HG03097 (cell line): Measurements from ENCODE around the gene ZDHHC24.

Experiments
- ATAC-seq: cut with Tn5 transposase; IDR thresholded peaks from one replicate; pipeline ENCODE4 v1.9.1; 2021; ENCODE audit not compliant: unreplicated experiment, low FRiP score

The ZDHHC24 gene

DNA sequence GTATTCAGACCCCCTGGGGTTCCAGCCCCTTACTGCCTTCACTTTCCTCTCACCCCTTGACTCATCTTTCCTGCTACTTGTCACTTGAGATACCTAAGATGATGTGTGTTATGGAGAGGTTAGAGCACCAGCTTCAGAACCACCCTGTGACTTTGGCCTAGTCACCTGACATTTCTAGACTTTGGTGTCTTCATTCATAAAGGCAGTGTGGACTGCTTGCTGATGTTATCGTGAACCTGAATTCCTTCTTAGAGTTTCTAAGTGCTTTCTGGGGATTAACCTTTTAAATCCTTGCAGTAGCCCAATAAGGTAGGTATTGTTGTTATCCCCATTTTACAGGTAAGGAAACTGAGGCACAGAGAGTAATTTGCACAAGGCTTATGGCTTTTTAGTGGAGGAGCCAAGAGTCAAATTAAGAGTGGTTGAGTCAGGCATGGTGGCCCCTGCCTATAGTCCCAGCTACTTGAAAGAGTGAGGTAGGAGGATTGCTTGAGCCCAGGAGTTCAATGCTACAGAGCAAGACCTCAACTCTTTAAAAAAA, 40.5 kb downstream of the ZDHHC24 start:
- ATAC-seq: no peak

DNA sequence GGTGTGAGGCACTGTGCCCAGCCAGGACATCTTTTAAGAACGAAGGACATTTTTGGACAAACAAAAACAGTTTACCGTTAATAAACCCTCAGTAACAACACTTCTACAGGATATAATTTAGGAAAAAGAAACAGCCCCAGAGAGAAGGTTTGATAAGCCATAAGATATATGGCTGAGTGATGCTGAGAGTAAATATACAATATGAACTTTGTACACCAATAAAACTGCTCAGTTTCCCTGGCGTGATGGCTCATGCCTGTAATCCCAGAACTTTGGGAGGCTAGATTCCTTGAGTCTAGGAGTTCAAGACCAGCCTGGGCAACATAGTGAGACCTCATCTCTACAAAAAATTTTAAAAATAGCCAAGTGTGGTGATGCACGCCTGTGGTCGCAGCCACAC, 47.3 kb downstream of the ZDHHC24 start:
- no peak for ATAC-seq

DNA sequence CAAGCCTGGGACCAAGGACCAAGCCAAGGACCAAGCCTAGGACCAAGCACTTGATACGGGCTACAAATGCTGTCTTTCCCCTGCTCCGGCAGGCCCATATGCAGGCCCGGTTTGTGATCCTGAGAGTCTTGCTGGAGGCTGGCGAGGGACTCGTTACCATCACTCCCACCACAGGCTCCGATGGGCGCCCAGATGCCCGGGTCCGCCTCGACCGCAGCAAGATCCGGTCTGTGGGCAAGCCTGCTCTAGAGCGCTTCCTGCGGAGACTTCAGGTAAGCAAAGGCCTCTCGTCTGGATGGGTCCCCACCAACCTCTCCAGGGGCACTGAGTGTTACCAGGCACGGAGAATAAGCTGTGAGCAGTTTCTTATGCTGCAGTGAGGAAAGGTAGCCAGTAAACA, 48.6 kb downstream of the ZDHHC24 start:
- no peak for ATAC-seq

DNA sequence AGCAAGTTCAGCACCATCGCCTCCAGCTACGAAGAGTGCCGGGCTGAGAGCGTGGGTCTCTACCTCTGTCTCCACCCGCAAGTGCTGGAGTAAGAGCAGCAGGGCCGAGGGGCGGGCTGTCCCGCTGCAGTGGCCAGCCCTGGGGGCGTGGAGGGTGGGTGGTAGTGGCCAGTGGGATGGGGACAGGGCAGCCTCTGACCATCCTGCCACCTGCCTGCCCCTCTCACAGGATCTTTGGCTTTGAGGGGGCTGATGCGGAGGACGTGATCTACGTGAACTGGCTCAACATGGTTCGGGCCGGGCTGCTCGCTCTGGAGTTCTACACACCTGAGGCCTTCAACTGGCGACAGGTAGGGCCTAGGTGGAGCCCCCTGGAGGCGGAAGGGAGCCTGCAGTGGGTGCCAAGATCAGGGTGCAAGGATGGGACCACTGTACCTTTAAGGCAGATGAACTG, 50.4 kb downstream of the ZDHHC24 start:
- ATAC-seq: no peak

DNA sequence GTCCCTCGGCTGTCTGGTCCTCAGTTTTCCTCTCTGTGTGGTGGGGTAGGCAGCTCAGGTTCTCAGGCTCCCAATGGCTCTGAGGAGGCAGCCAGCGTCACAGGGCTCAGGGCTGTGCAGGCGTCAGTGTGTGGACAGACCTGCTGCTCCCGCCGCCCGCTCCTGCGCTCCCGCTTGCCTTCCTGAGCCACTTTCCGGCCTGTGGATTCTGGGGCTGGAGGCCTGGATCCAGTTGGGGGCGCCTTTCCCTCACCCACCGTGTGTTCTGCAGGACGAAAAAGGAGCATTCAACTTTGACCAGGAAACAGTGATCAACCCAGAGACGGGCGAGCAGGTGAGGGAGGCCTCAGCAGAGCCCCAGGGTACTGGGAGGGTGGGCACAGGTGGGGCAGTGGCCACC, 50.9 kb downstream of the ZDHHC24 start:
- ATAC-seq: no peak

DNA sequence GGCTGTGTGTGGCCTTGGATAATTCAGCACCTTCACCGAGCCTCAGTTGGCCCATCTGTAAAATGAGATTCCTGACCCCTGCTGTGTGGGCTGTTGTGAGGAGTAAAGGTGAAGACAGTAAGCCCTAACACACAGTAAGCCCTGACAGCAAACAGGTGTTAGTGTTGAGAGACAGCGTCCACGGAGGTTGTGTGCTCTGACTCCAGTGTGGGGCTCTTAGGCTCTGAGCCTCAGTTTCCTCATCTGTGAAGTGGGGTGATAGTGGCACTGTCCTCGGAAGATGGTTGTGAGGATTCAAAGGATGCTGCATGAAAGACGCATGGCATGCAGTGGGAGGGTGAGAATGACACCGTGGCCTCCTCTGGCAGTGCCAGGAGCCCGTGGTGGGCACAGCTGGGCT, 51.4 kb downstream of the ZDHHC24 start:
- ATAC-seq: no peak

DNA sequence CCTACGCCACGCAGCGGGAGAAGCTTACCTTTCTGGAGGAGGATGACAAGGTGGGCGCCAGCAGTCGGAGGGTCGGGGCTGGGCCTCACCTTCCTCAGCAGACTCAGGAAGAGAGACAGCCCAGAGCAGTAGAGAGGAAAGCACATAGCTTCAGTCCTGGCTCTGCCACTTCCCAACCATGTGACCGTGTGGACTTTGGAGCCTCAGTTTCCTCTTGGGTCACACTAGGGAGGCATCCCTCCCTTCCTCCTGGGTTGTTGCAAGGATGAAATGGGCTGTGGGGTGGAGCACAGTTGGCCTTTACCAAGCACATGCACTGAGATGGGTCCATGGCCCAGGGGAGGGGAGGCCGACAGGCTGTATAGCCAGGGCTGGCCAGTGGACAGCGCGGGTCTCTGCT, 52.7 kb downstream of the ZDHHC24 start:
- no peak for ATAC-seq

DNA sequence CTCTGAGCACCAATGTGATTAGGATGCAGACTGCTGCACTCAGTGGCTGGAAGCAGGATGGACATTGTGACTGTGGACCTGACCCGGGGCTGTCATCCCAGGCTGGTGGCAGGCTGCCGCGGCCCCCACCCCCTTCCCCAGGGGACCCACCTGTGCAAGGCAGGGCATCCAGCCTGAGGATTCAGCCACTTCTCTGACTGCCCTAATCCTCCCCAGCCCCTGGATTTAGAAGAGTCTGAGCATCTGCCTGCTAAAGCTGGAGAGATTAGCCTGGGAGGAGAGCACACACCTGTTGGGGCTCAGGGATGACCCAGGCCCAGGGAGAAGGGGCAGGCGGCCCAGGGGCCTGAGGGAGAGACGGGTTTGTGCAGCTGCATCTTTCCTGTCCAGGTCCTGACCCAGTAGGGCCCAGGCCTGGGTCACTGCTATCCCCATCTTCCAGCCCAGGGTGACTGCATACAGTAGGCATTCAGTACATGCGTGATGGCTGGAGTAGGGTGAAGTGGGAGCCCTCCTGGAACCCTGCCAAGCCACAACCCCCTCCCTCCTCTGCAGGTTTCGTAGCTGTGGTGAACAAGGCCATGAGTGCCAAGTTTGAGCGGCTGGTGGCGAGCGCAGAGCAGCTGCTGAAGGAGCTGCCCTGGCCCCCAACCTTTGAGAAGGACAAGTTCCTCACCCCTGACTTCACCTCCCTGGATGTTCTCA, 53.5 kb downstream of the ZDHHC24 start:
- no peak for ATAC-seq

DNA sequence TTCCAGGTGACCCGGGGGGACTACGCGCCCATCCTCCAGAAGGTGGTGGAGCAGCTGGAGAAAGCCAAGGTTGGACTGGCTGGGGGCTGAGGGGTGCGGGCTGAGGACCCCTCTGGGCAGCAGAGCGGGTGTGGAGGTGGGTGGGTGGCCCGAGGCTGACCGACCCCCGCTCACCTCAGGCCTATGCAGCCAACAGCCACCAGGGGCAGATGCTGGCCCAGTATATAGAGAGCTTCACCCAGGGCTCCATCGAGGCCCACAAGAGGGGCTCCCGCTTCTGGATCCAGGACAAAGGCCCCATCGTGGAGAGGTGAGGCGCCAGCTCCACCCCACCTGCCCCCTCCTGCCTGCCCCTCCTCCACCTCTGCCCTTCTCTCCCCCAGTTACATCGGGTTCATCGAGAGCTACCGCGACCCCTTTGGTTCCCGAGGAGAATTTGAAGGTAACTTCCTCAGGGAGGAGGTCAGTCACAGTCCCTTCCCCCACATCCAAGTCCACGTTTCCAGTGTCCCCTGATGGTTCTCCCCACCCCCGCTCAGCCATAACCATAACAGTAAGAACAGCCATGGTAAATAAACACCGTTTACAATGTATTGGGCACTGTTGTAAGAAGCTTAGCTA, 54.4 kb downstream of the ZDHHC24 start:
- no peak for ATAC-seq

DNA sequence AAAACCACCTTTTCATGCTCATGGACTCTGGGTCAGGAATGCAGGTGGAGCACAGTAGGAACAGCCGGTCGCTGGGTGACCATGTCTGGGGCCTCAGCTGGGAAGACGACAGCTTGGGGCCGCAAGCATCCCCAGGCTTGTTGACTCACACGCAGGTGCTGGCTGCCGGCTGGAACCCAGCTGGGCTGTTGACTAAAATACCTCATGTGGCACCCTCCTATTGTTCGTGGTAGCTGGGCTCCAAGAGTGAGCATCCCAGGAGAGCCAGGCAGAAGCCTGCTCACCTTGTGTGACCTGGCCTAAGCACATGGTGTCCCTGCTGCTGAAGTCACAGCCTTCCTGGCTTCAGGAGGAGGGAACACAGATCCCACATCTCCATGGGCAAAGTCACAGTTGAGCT, 56.2 kb downstream of the ZDHHC24 start:
- ATAC-seq: no peak

DNA sequence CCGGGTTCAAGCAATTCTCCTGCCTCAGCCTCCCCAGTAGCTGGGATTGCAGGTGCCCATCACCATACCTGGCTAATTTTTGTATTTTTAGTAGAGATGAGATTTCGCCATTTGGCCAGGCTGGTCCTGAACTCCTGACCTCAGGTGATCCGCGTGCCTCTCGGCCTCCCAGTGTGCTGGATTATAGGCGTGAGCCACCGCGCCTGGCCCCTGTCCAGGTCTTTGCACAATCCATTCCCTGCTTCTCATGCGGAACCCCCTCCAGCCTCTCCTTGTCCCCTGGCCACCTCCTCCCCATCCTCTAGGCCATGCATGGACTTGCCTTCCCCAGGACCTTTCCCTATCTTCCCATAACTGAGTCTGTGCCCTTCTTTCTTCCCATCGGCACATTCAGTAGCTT, 56.9 kb downstream of the ZDHHC24 start:
- no peak for ATAC-seq

DNA sequence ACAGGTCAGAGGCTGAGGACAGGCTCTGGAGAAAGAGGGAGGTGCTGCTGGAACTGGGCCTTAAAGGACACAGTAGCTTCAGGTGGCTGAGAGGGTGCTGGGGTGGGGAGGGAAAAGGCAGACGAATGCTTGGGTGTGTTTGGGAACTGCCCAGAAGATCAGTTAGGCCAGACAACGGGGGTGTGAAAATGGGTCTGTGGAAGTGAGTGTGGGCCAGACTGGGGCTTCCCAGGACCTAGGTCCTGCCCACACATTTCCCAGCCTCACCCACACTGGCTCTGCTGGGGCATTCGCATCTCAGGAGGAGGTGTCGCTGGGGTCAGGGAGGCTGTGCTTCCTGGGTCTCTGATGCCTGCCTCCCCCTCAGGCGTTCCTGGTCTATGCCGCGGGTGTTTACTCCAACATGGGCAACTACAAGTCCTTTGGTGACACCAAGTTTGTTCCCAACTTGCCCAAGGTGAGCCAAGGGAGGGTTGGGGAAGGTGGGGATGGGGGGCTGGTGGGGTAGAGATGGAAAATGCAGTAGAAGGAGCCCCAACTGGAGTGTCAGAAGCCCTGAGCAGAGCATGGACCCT, 61.0 kb downstream of the ZDHHC24 start:
- no peak for ATAC-seq

DNA sequence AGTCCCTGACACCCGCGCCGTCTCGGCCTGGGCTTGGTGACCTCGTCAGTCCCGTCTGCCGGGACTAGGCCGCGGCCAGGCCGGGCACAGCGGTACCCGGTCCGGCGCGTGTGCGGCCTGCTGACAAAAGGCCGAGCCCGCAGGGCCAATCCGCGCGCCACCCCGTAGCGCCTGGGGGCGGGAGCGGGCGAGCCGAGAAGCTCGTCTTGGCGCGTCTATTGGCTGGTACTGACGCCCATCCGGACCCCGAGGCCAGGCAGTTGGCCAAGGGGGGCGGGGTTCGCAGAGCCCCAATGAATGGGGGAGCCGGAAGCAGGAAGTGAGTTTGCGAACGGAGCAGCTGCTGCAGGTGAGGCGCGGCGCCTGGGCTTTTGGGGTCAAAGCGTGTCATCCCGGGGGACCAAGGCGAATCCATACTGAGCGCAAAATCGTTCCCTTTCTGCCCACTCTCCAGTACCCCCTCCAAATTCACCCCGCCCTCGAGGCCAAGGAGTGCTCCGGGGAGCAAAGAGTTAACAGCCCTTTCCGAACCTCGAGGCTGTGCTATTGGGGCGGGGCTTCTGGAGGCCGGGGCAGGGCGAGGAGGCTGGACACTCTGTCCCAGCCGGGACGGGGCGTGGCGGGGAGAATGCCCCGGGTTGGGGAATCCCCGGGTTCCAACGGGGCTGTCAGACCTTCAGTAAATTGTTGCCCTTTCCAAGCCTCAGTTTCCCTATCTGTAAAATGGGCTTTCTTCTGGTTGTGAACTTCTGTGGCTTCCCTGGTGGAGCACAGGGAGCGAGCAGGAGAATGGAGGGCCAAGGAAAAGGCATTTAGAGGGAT, 65.5 kb downstream of the ZDHHC24 start, which contains the start of gene DPP3:
Gene DPP3 (plus strand): TSS at position 318 of the 822 bp plus-strand sequence. CDS start 1,767 bp downstream, outside the sequence.
- ATAC-seq: peak; percentile 79

DNA sequence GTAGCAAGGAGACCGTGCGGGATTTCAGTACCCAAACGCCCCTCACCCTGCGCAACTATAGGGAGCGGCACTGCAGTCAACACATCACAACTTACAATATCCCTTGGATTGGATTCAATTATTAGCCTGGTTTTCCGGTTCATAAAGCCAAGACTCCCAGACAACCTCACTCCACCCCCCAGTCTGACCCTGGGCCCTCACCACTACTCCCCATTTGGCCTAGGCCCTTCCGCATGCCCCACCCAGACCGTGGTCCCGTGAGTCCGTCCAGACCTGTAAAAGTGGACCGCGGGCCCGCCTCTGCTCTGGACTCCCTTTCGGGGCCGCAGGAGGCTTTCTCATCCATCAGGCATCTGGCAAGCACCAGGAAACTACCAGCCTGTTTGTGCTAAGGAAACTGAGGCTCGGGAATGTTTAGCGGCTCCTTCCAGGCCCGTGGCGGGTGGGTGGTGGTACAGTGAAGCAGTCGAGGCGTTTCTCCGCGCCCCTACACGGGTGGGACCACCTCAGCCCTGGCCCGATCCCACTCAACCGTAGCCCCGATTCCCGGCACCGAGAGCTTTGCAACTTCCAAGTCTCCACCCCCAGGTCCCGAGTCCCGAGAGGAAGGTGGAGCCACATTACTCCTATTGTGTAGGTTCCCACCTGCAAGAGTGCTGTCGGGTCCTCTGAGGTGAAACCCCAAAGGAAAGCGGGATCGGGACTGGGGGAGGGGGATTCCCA, 66.3 kb downstream of the ZDHHC24 start:
- ATAC-seq: peak; percentile 9

DNA sequence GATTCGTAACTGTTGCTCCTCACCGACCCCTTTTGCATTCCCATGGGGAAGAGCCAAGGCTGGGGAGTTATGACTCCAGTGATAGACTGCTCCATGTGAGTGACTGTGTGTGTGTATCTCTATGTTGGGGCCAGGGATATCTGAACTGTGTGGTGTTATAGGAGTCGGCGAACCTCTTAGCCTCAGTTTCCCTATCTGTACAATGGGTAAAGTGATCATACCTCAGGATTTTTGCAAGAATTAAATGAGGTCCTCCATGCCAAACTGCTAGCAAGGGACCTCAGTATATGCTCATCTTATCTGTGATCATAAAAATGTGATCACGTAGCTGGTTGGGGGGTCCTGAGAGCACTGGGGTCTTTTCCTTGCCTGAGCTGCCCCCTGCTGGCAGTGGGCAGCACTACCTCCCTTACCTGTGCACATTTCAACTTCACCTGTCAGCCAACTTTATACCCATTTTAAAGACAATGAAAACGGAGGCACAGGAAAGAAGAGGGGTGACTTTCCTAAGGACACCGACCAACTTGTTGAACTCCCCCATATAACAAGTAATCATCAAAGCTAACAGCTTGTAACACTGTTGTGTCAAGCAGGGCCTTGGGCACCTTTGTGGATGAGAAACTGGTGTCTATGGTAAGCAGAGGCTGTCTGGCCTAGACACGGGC, 67.0 kb downstream of the ZDHHC24 start:
- ATAC-seq: no peak

DNA sequence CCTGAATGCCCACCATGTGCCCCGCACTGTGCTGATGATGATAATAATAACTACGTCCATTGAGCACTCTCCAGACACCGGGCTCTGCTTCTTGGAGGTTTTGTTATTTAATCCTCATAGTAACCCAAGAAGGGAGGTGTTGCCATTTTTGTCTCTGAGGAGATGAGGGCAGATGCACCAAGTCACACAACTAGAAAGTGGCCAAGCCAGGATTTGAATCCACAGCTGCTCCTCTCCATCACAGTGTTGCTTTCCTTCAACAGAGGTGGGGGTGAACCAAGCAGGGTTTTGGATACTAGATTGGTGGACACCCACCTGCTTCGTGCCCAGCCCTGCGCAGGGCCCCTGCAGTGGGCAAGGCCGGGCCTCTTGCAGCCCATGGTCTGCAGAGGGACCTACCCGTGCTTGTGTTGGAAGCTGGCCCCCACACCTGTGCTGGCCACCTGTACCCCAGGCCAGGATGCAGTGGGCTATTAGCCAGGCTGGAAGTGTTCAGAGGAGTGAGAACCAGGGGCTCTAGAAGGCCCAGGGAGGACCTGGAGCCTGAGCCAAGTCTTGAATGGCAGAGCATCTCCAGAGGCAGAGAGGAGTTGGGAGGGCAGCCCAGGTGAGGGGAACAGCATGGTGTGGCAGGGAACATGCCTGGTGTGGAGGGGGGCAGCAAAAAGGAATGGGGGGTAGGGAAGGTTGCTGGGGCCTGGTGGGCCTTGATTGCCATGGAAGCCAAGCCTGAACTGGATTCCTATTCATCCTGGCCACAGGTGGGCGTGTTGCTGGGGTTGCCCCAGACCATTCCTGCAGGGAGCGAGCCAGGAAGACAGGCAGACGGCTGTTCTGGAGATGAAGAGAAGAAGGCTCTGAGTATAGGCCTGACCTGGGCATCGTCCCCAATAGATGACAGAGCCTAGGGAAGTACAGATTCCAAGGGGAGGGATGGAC, 68.3 kb downstream of the ZDHHC24 start:
- no peak for ATAC-seq

DNA sequence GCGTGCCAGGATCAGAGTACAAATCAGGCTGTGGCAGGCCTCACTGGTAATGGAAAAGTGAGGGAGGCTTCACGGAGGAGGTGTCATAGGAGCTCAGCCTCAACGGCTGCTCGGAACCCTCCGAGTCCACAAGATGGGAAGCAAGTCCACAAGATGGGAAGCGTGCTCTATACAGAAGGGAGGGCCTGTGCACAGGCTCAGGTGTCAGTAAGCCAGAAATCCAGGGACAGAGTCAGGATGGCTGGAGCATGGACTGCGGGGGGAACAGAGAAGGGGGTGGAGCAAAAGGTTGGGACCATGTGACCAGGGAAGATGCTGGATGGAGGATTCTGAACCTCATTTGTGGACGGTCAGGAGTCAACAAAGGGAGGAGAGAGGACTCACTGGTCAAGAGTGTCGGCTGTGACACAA, 69.0 kb downstream of the ZDHHC24 start:
- no peak for ATAC-seq

DNA sequence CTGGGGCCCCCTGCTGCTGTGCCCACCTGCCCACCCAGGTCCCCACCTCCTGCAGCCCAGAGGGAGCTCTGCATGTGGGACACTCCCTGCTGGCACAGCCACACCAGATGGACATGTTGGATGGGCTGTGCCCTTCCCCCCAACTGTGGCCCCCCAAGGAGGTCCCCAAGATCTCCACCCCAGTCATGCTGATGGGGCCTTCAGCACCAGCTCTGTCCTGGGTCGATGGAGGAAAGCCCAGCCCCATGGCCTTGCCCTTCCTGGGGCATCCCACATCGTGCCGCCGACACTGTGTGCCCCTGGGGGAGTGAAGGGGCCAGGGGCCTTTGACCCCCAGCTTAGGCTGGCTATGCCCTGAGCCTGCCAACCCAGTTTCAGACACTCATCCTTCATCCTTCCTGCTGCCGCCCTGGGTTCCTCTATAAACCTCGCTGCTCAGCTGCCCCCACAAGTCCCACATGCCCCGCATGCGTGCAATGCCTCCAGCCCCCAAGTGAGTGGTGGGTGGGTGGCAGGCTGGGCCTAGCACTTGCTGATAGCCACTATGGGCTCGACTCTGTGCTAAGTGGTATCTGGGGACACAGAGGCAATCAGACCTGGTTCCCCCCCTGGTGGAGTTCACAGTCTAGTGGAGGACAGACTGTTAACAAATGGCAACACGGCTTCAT, 69.5 kb downstream of the ZDHHC24 start:
- ATAC-seq: no peak
